Neural cell (in vitro differentiated cells): ENCODE results near the gene DRAP1. TPM values are rescaled to one million over a fixed set of nuclear protein-coding genes. Genes with fewer than 3 reads are reported as not detected.

Experiments
- H2AFZ ChIP-seq: fragments of 200-600, 300-800 bp; sonication (generic), shearing (Covaris generic); 2 replicates; pipeline ENCODE4 v1.6.0; 2014; ENCODE audit warnings: low read depth, mild to moderate bottlenecking, antibody characterized with exemption, low read length, moderate library complexity
- H3F3A ChIP-seq: fragments of 200-600 bp; shearing (Covaris generic); 2 replicates; pipeline ENCODE4 v1.6.1; 2016; ENCODE audit warnings: mild to moderate bottlenecking, moderate library complexity, mixed read lengths, antibody characterized with exemption, low read length; ENCODE audit not compliant: insufficient read depth, poor library complexity, severe bottlenecking
- H3K27ac ChIP-seq: fragments of 200-600, 300-800 bp; sonication (generic), shearing (Covaris generic); 2 replicates; pipeline ENCODE4 v1.5.1; 2014; ENCODE audit warnings: mild to moderate bottlenecking, low read length, moderate library complexity
- H3K27me3 ChIP-seq: fragments of 300-800, 200-600 bp; sonication (generic), shearing (Covaris generic); 2 replicates; pipeline ENCODE4 v1.6.0; 2014; ENCODE audit warnings: mild to moderate bottlenecking, low read depth, low read length, moderate library complexity; ENCODE audit not compliant: insufficient read depth
- H3K36me3 ChIP-seq: fragments of 300-800, 200-600 bp; sonication (generic), shearing (Covaris generic); 2 replicates; pipeline ENCODE4 v1.5.1; 2014; ENCODE audit warnings: mild to moderate bottlenecking, antibody characterized with exemption, low read length, moderate library complexity; ENCODE audit not compliant: insufficient read depth
- H3K4me2 ChIP-seq: fragments of 300-800, 200-600 bp; sonication (generic), shearing (Covaris generic); 2 replicates; pipeline ENCODE4 v1.6.0; 2014; ENCODE audit warnings: mild to moderate bottlenecking, low read length
- H3K4me3 ChIP-seq: fragments of 300-800, 200-600 bp; sonication (generic), shearing (Covaris generic); 2 replicates; pipeline ENCODE4 v1.5.1; 2014; ENCODE audit warnings: mild to moderate bottlenecking, low read length, moderate library complexity
- H3K79me2 ChIP-seq: fragments of 200-600 bp; shearing (Covaris generic); replicated peaks from 2 replicates; pipeline ENCODE4 v1.6.0; 2014; ENCODE audit warnings: mild to moderate bottlenecking, low read length, moderate library complexity; ENCODE audit not compliant: insufficient read depth
- H3K9ac ChIP-seq: fragments of 300-800, 200-600 bp; sonication (generic), shearing (Covaris generic); 2 replicates; pipeline ENCODE4 v1.6.1; 2016; ENCODE audit warnings: mild to moderate bottlenecking, low read length, mixed read lengths
- H3K9me2 ChIP-seq: fragments of 200-600 bp; shearing (Covaris generic); 2 replicates; pipeline ENCODE4 v1.6.1; 2016; ENCODE audit warnings: mild to moderate bottlenecking, low read length, mixed read lengths; ENCODE audit not compliant: insufficient read depth
- H3K9me3 ChIP-seq: fragments of 200-600, 300-800 bp; sonication (generic), shearing (Covaris generic); 2 replicates; pipeline ENCODE4 v1.6.1; 2016; ENCODE audit warnings: mild to moderate bottlenecking, mixed run types, low read length, moderate library complexity, mixed read lengths
- H4K20me1 ChIP-seq: fragments of 200-600 bp; shearing (Covaris generic); 2 replicates; pipeline ENCODE4 v1.6.1; 2016; ENCODE audit warnings: mild to moderate bottlenecking, mixed run types; ENCODE audit not compliant: insufficient read depth
- CTCF ChIP-seq: fragments of 450-650 bp; IDR thresholded peaks from 2 replicates; pipeline ENCODE4 v1.5.1; 2014; ENCODE audit warnings: antibody characterized with exemption, mild to moderate bottlenecking, moderate library complexity; ENCODE audit not compliant: poor library complexity, severe bottlenecking
- EP300 ChIP-seq: fragments of 450-650 bp; conservative IDR thresholded peaks from 2 replicates; pipeline ENCODE4 v1.6.1; 2014; ENCODE audit warnings: antibody characterized with exemption, mild to moderate bottlenecking, moderate library complexity; ENCODE audit not compliant: poor library complexity, severe bottlenecking
- EZH2 ChIP-seq: fragments of 200-600, 300-800 bp; shearing (Covaris generic), sonication (generic); IDR thresholded peaks from 2 replicates; pipeline ENCODE4 v1.6.1; 2014; ENCODE audit warnings: antibody characterized with exemption, low read length, borderline replicate concordance, mild to moderate bottlenecking; ENCODE audit not compliant: insufficient read depth, poor library complexity, severe bottlenecking
- MXI1 ChIP-seq: fragments of 450-650 bp; conservative IDR thresholded peaks from 2 replicates; pipeline ENCODE4 v1.6.1; 2014; ENCODE audit warnings: antibody characterized with exemption, mild to moderate bottlenecking; ENCODE audit not compliant: poor library complexity, severe bottlenecking
- POLR2AphosphoS5 ChIP-seq: IDR thresholded peaks from 2 replicates; pipeline ENCODE4 v1.6.1; 2012
- RAD21 ChIP-seq: fragments of 450-650 bp; conservative IDR thresholded peaks from 2 replicates; pipeline ENCODE4 v1.6.1; 2014; ENCODE audit warnings: antibody characterized with exemption, mild to moderate bottlenecking, moderate library complexity
- REST ChIP-seq: IDR thresholded peaks from 2 replicates; pipeline ENCODE4 v1.6.1; 2012; ENCODE audit warnings: borderline replicate concordance
- SMC3 ChIP-seq: fragments of 450-650 bp; conservative IDR thresholded peaks from 2 replicates; pipeline ENCODE4 v1.6.1; 2014; ENCODE audit warnings: antibody characterized with exemption, mild to moderate bottlenecking, moderate library complexity; ENCODE audit not compliant: poor library complexity
- TAF1 ChIP-seq: IDR thresholded peaks from 2 replicates; pipeline ENCODE4 v1.6.1; 2012; ENCODE audit warnings: low read depth
- polyA plus RNA-seq: library from polyadenylated mRNA; depleted of rRNA; stranded (reverse); fragments of >200 nt; gene quantifications from 2 replicates; pipeline ENCODE4 v1.2.3, GENCODE V29; 2014

The DRAP1 gene
- polyA plus RNA-seq, 1 donor from 2014 or later = 242 TPM

- peaks cover 19% of the 10 kb centered on the region for H3K79me2 ChIP-seq
- H3K4me3 ChIP-seq = peak within 1 kb of the TSS; percentile 97
- no peaks in the 10 kb centered on the region for H4K20me1 ChIP-seq
- H3K4me2 ChIP-seq = peak within 1 kb of the TSS; percentile 68
- H3K27me3 ChIP-seq = no peaks in the 10 kb centered on the region
- H3K9me2 ChIP-seq = no peaks in the 10 kb centered on the region
- H3K36me3 ChIP-seq = no peaks in the 10 kb centered on the region
- H3K27ac ChIP-seq = peak within 1 kb of the TSS; percentile 94
- no peaks in the 10 kb centered on the region for H3K9me3 ChIP-seq
- H3K9ac ChIP-seq = peak within 1 kb of the TSS; percentile 95
- peak within 1 kb of the TSS; percentile 98 for H2AFZ ChIP-seq
- no peaks in the 10 kb centered on the region for H3F3A ChIP-seq
- TF ChIP-seq CTCF (peak; percentile 23), MXI1 (peak; percentile 92), TAF1 (peak; percentile 92), RAD21 (no peak), SMC3 (peak; percentile 59), EP300 (peak; percentile 57), EZH2 (no peak), REST (peak; percentile 86), POLR2AphosphoS5 (peak; percentile 93)
These were observed 42.3 kb downstream of the DRAP1 start, which contains the start of gene SART1 for GRCh38 chr11:65961267-65962140. Gene SART1, plus strand, starts transcription at chr11:65961734. Its CDS starts 47 bp downstream, at chr11:65961781.

- peak overlapping the region; percentile 95 for H3K9ac ChIP-seq
- H3K9me3 ChIP-seq = no peaks in the 10 kb centered on the region
- no peaks in the 10 kb centered on the region for H3F3A ChIP-seq
- peaks cover 19% of the 10 kb centered on the region for H3K79me2 ChIP-seq
- H3K27me3 ChIP-seq = no peaks in the 10 kb centered on the region
- no peaks in the 10 kb centered on the region for H3K36me3 ChIP-seq
- peak overlapping the region; percentile 94 for H3K27ac ChIP-seq
- TF ChIP-seq CTCF (no peak), POLR2AphosphoS5 (no peak), EP300 (no peak), SMC3 (no peak), EZH2 (no peak), RAD21 (no peak), MXI1 (no peak), REST (no peak), TAF1 (no peak)
- no peaks in the 10 kb centered on the region for H4K20me1 ChIP-seq
- H2AFZ ChIP-seq = no peak overlapping the region
- peak overlapping the region; percentile 59 for H3K4me2 ChIP-seq
- peak overlapping the region; percentile 97 for H3K4me3 ChIP-seq
- no peaks in the 10 kb centered on the region for H3K9me2 ChIP-seq
These were observed 42.9 kb downstream of the DRAP1 start for GRCh38 chr11:65962141-65962564.
